ENCODE results near the gene PACS1.

Gene PACS1

GRCh38 chr11:66133216-66133775, 63.2 kb downstream of the PACS1 start:
- H3K4me3 ChIP-seq (ENCODE audit: low read depth in 1 of 2, low read length in 1 of 2) = no peak overlapping the region
- H3K36me3 ChIP-seq = no peaks in the 10 kb centered on the region
- no peaks in the 10 kb centered on the region for H3K27me3 ChIP-seq
- H3K9me3 ChIP-seq = no peaks in the 10 kb centered on the region
- no peak overlapping the region for H3K27ac ChIP-seq
- H3K4me1 ChIP-seq (ENCODE audit: control insufficient read depth in 1 of 2, insufficient read depth in 1 of 2, low read depth in 1 of 2, low read length in 1 of 2) = no peaks in the 10 kb centered on the region
- TF ChIP-seq CTCF (IDR thresholded peaks at IDR 0.05) = no peak

GRCh38 chr11:66136752-66137123, 66.7 kb downstream of the PACS1 start:
- H3K27ac ChIP-seq = no peak overlapping the region
- no peak for TF ChIP-seq CTCF (IDR thresholded peaks at IDR 0.05)
- H3K36me3 ChIP-seq = no peaks in the 10 kb centered on the region
- no peak overlapping the region for H3K4me3 ChIP-seq (ENCODE audit: low read depth in 1 of 2, low read length in 1 of 2)
- H3K27me3 ChIP-seq = no peaks in the 10 kb centered on the region
- H3K4me1 ChIP-seq (ENCODE audit: control insufficient read depth in 1 of 2, insufficient read depth in 1 of 2, low read depth in 1 of 2, low read length in 1 of 2) = peaks cover 0 to 5% of the 10 kb centered on the region in 2 experiments
- no peaks in the 10 kb centered on the region for H3K9me3 ChIP-seq

- H3K4me1 ChIP-seq (ENCODE audit: control insufficient read depth in 1 of 2, insufficient read depth in 1 of 2, low read depth in 1 of 2, low read length in 1 of 2) = peaks cover 0 to 5% of the 10 kb centered on the region in 2 experiments
- no peak for TF ChIP-seq CTCF (IDR thresholded peaks at IDR 0.05)
- no peak overlapping the region for H3K27ac ChIP-seq
- H3K36me3 ChIP-seq = no peaks in the 10 kb centered on the region
- no peaks in the 10 kb centered on the region for H3K9me3 ChIP-seq
- H3K27me3 ChIP-seq = no peaks in the 10 kb centered on the region
- H3K4me3 ChIP-seq (ENCODE audit: low read depth in 1 of 2, low read length in 1 of 2) = no peak overlapping the region
Measured at GRCh38 chr11:66139817-66140404, 69.8 kb downstream of the PACS1 start.

GRCh38 chr11:66142370-66143263, 72.5 kb downstream of the PACS1 start:
- H3K27me3 ChIP-seq = no peaks in the 10 kb centered on the region
- no peak for TF ChIP-seq CTCF (IDR thresholded peaks at IDR 0.05)
- no peaks in the 10 kb centered on the region for H3K36me3 ChIP-seq
- H3K9me3 ChIP-seq = no peaks in the 10 kb centered on the region
- no peak overlapping the region for H3K4me3 ChIP-seq (ENCODE audit: low read depth in 1 of 2, low read length in 1 of 2)
- H3K27ac ChIP-seq = no peak overlapping the region
- H3K4me1 ChIP-seq (ENCODE audit: control insufficient read depth in 1 of 2, insufficient read depth in 1 of 2, low read depth in 1 of 2, low read length in 1 of 2) = peaks cover 0 to 5% of the 10 kb centered on the region in 2 experiments

GRCh38 chr11:66143264-66143566, 73.1 kb downstream of the PACS1 start:
- Histone ChIP-seq H3K36me3 (no peaks in the 10 kb centered on the region), H3K4me1 (ENCODE audit: control insufficient read depth in 1 of 2, insufficient read depth in 1 of 2, low read depth in 1 of 2, low read length in 1 of 2) (peaks cover 0 to 5% of the 10 kb centered on the region in 2 experiments), H3K27ac (no peak overlapping the region), H3K4me3 (ENCODE audit: low read depth in 1 of 2, low read length in 1 of 2) (no peak overlapping the region), H3K27me3 (no peaks in the 10 kb centered on the region), H3K9me3 (no peaks in the 10 kb centered on the region)
- no peak for TF ChIP-seq CTCF (IDR thresholded peaks at IDR 0.05)

Data from neutrophil (primary cell).